Activated naive CD8-positive, alpha-beta T cell (primary cell): Measurements from ENCODE around the gene ZNF232.
"Not testable (repeated sequence)": the region's sequence is repeated elsewhere in the genome, so short reads cannot be mapped to it uniquely, and the experiment has no call there.

Experiments used
- H3K27ac Mint-ChIP-seq: one replicate; pipeline ENCODE4 v1.8.0; 2021; ENCODE audit warnings: mixed read lengths
- H3K27me3 Mint-ChIP-seq: one replicate; pipeline ENCODE4 v1.8.0; 2021; ENCODE audit warnings: mixed read lengths
- H3K36me3 Mint-ChIP-seq: one replicate; pipeline ENCODE4 v1.8.0; 2021; ENCODE audit warnings: mixed read lengths
- H3K4me1 Mint-ChIP-seq: one replicate; pipeline ENCODE4 v1.8.0; 2021; ENCODE audit warnings: low read depth, mixed read lengths
- H3K4me3 Mint-ChIP-seq: one replicate; pipeline ENCODE4 v1.8.0; 2021; ENCODE audit warnings: mild to moderate bottlenecking, mixed read lengths
- H3K9me3 Mint-ChIP-seq: one replicate; pipeline ENCODE4 v1.8.0; 2021; ENCODE audit warnings: low read depth, mixed read lengths

The ZNF232 gene

GRCh38 chr17:5122586-5123342 is 11.1 kb upstream of the ZNF232 start:
- Mint-ChIP-seq H3K36me3 (peaks cover 5% of the 10 kb centered on the region), H3K27ac (no peak overlapping the region), H3K4me3 (no peak overlapping the region), H3K9me3 (no peaks in the 10 kb centered on the region), H3K27me3 (peaks cover 15% of the 10 kb centered on the region), H3K4me1 (peaks cover 2% of the 10 kb centered on the region)

- H3K4me3 Mint-ChIP-seq, H3K36me3 Mint-ChIP-seq, H3K4me1 Mint-ChIP-seq, H3K27ac Mint-ChIP-seq, H3K9me3 Mint-ChIP-seq: not testable (repeated sequence)
- peaks cover 11% of the 10 kb centered on the region for H3K27me3 Mint-ChIP-seq
Observed at GRCh38 chr17:5122056-5122455, 10.4 kb upstream of the ZNF232 start.

- H3K4me1 Mint-ChIP-seq = peaks cover 9% of the 10 kb centered on the region
- H3K9me3 Mint-ChIP-seq = no peaks in the 10 kb centered on the region
- H3K4me3 Mint-ChIP-seq = peak overlapping the region; percentile 60
- H3K27ac Mint-ChIP-seq = no peak overlapping the region
- peaks cover 5% of the 10 kb centered on the region for H3K36me3 Mint-ChIP-seq
- peaks cover 14% of the 10 kb centered on the region for H3K27me3 Mint-ChIP-seq
Observed at GRCh38 chr17:5121186-5121841, 9.6 kb upstream of the ZNF232 start.

- H3K27me3 Mint-ChIP-seq = peaks cover 14% of the 10 kb centered on the region
- H3K4me3 Mint-ChIP-seq, H3K27ac Mint-ChIP-seq, H3K4me1 Mint-ChIP-seq, H3K36me3 Mint-ChIP-seq, H3K9me3 Mint-ChIP-seq: not testable (repeated sequence)
Observed at GRCh38 chr17:5120436-5121185, 8.9 kb upstream of the ZNF232 start.

GRCh38 chr17:5120036-5120435 is 8.4 kb upstream of the ZNF232 start:
- no peak overlapping the region for H3K27ac Mint-ChIP-seq
- H3K36me3 Mint-ChIP-seq = peaks cover 5% of the 10 kb centered on the region
- no peaks in the 10 kb centered on the region for H3K9me3 Mint-ChIP-seq
- H3K4me3 Mint-ChIP-seq = no peak overlapping the region
- peaks cover 12% of the 10 kb centered on the region for H3K4me1 Mint-ChIP-seq
- peaks cover 14% of the 10 kb centered on the region for H3K27me3 Mint-ChIP-seq

GRCh38 chr17:5118219-5118618 is 6.5 kb upstream of the ZNF232 start:
- Mint-ChIP-seq H3K4me1 (peaks cover 12% of the 10 kb centered on the region), H3K27ac (no peak overlapping the region), H3K4me3 (no peak overlapping the region), H3K36me3 (peaks cover 10% of the 10 kb centered on the region), H3K27me3 (peaks cover 8% of the 10 kb centered on the region), H3K9me3 (no peaks in the 10 kb centered on the region)

GRCh38 chr17:5115673-5116651 is 4.3 kb upstream of the ZNF232 start, which contains the start of gene USP6:
USP6 (plus strand) TSS chr17:5116032; CDS start chr17:5130368, 14,336 bp downstream.
- Mint-ChIP-seq H3K36me3 (peaks cover 11% of the 10 kb centered on the region), H3K27me3 (peaks cover 6% of the 10 kb centered on the region), H3K9me3 (no peaks in the 10 kb centered on the region), H3K27ac (peak within 1 kb of the TSS; percentile 61), H3K4me3 (peak within 1 kb of the TSS; percentile 70), H3K4me1 (peaks cover 24% of the 10 kb centered on the region)

- peaks cover 25% of the 10 kb centered on the region for H3K36me3 Mint-ChIP-seq
Observed at GRCh38 chr17:5110816-5111215, 862 bp downstream of the ZNF232 start.

GRCh38 chr17:5100832-5101231 is 10.8 kb downstream of the ZNF232 start:
- Mint-ChIP-seq H3K9me3 (peaks cover 2% of the 10 kb centered on the region), H3K27ac (no peak overlapping the region), H3K27me3 (no peaks in the 10 kb centered on the region), H3K36me3 (peaks cover 6% of the 10 kb centered on the region), H3K4me1 (peaks cover 9% of the 10 kb centered on the region), H3K4me3 (no peak overlapping the region)

More at GRCh38 chr17:5110816-5111215, 862 bp downstream of the ZNF232 start:
- H3K4me1 Mint-ChIP-seq = peaks cover 37% of the 10 kb centered on the region
- peak overlapping the region; percentile 72 for H3K27ac Mint-ChIP-seq
- peaks cover 2% of the 10 kb centered on the region for H3K27me3 Mint-ChIP-seq
- no peaks in the 10 kb centered on the region for H3K9me3 Mint-ChIP-seq
- peak overlapping the region; percentile 97 for H3K4me3 Mint-ChIP-seq

- Mint-ChIP-seq H3K4me1 (peaks cover 9% of the 10 kb centered on the region), H3K4me3 (no peak overlapping the region)
Observed at GRCh38 chr17:5099271-5099670, 12.4 kb downstream of the ZNF232 start.

GRCh38 chr17:5097101-5097834 is 14.4 kb downstream of the ZNF232 start:
- peaks cover 14% of the 10 kb centered on the region for H3K9me3 Mint-ChIP-seq
- H3K4me1 Mint-ChIP-seq = peaks cover 9% of the 10 kb centered on the region
- H3K27me3 Mint-ChIP-seq = no peaks in the 10 kb centered on the region
- H3K27ac Mint-ChIP-seq = peak overlapping the region; percentile 68
- H3K4me3 Mint-ChIP-seq = peak overlapping the region; percentile 87
- peaks cover 21% of the 10 kb centered on the region for H3K36me3 Mint-ChIP-seq

More at GRCh38 chr17:5099271-5099670, 12.4 kb downstream of the ZNF232 start:
- Mint-ChIP-seq H3K36me3 (peaks cover 13% of the 10 kb centered on the region), H3K27me3 (no peaks in the 10 kb centered on the region), H3K9me3 (peaks cover 9% of the 10 kb centered on the region), H3K27ac (no peak overlapping the region)

- no peaks in the 10 kb centered on the region for H3K27me3 Mint-ChIP-seq
- H3K36me3 Mint-ChIP-seq = peaks cover 27% of the 10 kb centered on the region
- H3K4me3 Mint-ChIP-seq = peak overlapping the region; percentile 87
- no peak overlapping the region for H3K27ac Mint-ChIP-seq
- H3K4me1 Mint-ChIP-seq = peaks cover 9% of the 10 kb centered on the region
- peaks cover 19% of the 10 kb centered on the region for H3K9me3 Mint-ChIP-seq
Observed at GRCh38 chr17:5096731-5097100, 15.0 kb downstream of the ZNF232 start.

GRCh38 chr17:5092218-5093010 is 19.3 kb downstream of the ZNF232 start:
- H3K36me3 Mint-ChIP-seq = peaks cover 59% of the 10 kb centered on the region
- H3K4me1 Mint-ChIP-seq = peaks cover 8% of the 10 kb centered on the region
- no peaks in the 10 kb centered on the region for H3K27me3 Mint-ChIP-seq
- no peak overlapping the region for H3K27ac Mint-ChIP-seq
- peaks cover 38% of the 10 kb centered on the region for H3K9me3 Mint-ChIP-seq
- H3K4me3 Mint-ChIP-seq = no peak overlapping the region
